Hepatocyte (in vitro differentiated cells): ENCODE results near the gene URM1. TPM values are rescaled to one million over a fixed set of nuclear protein-coding genes. Genes with fewer than 3 reads are reported as not detected.

ENCODE experiments used
- DNase-seq: peaks from one replicate; pipeline ENCODE4 v3.0.0-alpha.2; 2016; ENCODE audit warnings: low spot score
- H2AFZ ChIP-seq: fragments of 200-600 bp; sonication (generic); 2 replicates; pipeline ENCODE4 v1.6.0; 2016; ENCODE audit warnings: antibody characterized with exemption, mild to moderate bottlenecking
- H3K27ac ChIP-seq: fragments of 200-600 bp; sonication (generic); 2 replicates; pipeline ENCODE4 v1.5.1; 2016; ENCODE audit warnings: mild to moderate bottlenecking
- H3K27me3 ChIP-seq: fragments of 200-600 bp; sonication (generic); 2 replicates; pipeline ENCODE4 v1.6.1; 2016
- H3K36me3 ChIP-seq: fragments of 200-600 bp; sonication (generic); replicated peaks from 2 replicates; pipeline ENCODE4 v1.5.1; 2016; ENCODE audit warnings: low read depth; ENCODE audit not compliant: insufficient read depth
- H3K4me1 ChIP-seq: fragments of 200-600 bp; sonication (generic); 2 replicates; pipeline ENCODE4 v1.5.1; 2016; ENCODE audit warnings: mild to moderate bottlenecking, moderate library complexity; ENCODE audit not compliant: insufficient read depth
- H3K4me2 ChIP-seq: fragments of 200-600 bp; sonication (generic); 2 replicates; pipeline ENCODE4 v1.6.0; 2016
- H3K4me3 ChIP-seq: fragments of 200-600 bp; sonication (generic); 2 replicates; pipeline ENCODE4 v1.5.1; 2016; ENCODE audit warnings: mild to moderate bottlenecking
- H3K79me2 ChIP-seq: fragments of 200-600 bp; sonication (generic); 2 replicates; pipeline ENCODE4 v1.6.0; 2017; ENCODE audit warnings: mild to moderate bottlenecking
- H3K9me2 ChIP-seq: fragments of 200-600 bp; sonication (generic); replicated peaks from 2 replicates; pipeline ENCODE4 v1.6.0; 2017; ENCODE audit warnings: mild to moderate bottlenecking; ENCODE audit not compliant: insufficient read depth
- H3K9me3 ChIP-seq: fragments of 200-600 bp; sonication (generic); 2 replicates; pipeline ENCODE4 v1.5.1; 2016; ENCODE audit warnings: low read depth, mild to moderate bottlenecking
- H4K20me1 ChIP-seq: fragments of 200-600 bp; sonication (generic); 2 replicates; pipeline ENCODE4 v1.6.0; 2016; ENCODE audit warnings: mild to moderate bottlenecking; ENCODE audit not compliant: insufficient read depth, poor library complexity, severe bottlenecking
- CTCF ChIP-seq: fragments of 200-600 bp; sonication (generic); IDR thresholded peaks from 2 replicates; pipeline ENCODE4 v1.5.1; 2016; ENCODE audit warnings: antibody characterized with exemption, mild to moderate bottlenecking; ENCODE audit not compliant: poor library complexity
- EZH2 ChIP-seq: fragments of 200-600 bp; sonication (generic); IDR thresholded peaks from 2 replicates; pipeline ENCODE4 v1.6.1; 2016; ENCODE audit warnings: antibody characterized with exemption, mild to moderate bottlenecking, borderline replicate concordance
- EZH2phosphoT487 ChIP-seq: fragments of 200-600 bp; sonication (generic); IDR thresholded peaks from one replicate; pipeline ENCODE4 v1.6.1; 2018; ENCODE audit warnings: antibody characterized with exemption, mild to moderate bottlenecking, low read depth, moderate library complexity; ENCODE audit not compliant: unreplicated experiment, severe bottlenecking
- WGBS: methylation state at CpG from one replicate; pipeline ENCODE4 v1.1.6; 2016; ENCODE audit warnings: low lambda C conversion rate; ENCODE audit errors: missing lambda C conversion rate; 5-methylcytosine and 5-hydroxymethylcytosine counted together
- polyA plus RNA-seq: library from polyadenylated mRNA; unstranded; fragments of >200 nt; fragmentation: Nextera tagmentation; extraction: Ambion mirVana; gene quantifications from 2 replicates; pipeline ENCODE4 v1.2.1, GENCODE V29; 2016
- total RNA-seq: library from RNA; depleted of rRNA; stranded (reverse); fragments of >200 nt; gene quantifications from 2 replicates; pipeline ENCODE4 v1.2.3, GENCODE V29; 2014

The URM1 gene
- total and polyA plus RNA-seq, 2 experiments from 2014 or later, result 32.7 to 55.7 TPM

- H3K79me2 ChIP-seq, result peaks cover 69% of the 10 kb centered on the region
- DNase-seq, result no peak
- no peaks in the 10 kb centered on the region for H3K9me3 ChIP-seq
Observed at GRCh38 chr9:128374221-128374675, 3.1 kb downstream of the URM1 start.

DNA sequence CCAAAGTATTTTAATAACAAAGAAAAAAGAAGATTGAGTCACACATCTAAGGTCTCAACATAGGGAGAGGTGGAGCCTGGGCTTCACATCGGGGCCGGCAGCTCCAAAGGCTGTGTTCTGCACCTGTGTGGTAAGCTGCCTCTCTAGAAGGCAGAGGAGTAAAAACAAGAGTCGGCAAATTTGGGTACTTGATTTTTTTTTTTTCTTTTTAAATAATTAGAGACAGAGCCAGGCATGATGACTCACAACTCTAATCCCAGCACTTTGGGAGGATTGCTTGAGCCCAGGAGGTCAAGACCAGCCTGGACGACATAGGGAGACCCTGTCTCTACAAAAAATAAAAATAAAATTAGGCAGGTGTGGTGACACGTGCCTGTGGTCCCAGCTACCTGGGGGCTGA is 4.7 kb downstream of the URM1 start:
- H3K4me1 ChIP-seq, result no peaks in the 10 kb centered on the region
- peaks cover 61% of the 10 kb centered on the region for H3K79me2 ChIP-seq
- no peaks in the 10 kb centered on the region for H3K36me3 ChIP-seq
- peaks cover 6% of the 10 kb centered on the region for H4K20me1 ChIP-seq
- no peaks in the 10 kb centered on the region for H3K27me3 ChIP-seq
- no peak overlapping the region for H3K27ac ChIP-seq
- no peak overlapping the region for H3K4me3 ChIP-seq
- no peak overlapping the region for H3K4me2 ChIP-seq
- DNase-seq, result no peak
- no peak for TF ChIP-seq EZH2phosphoT487
- no peak for TF ChIP-seq CTCF
- TF ChIP-seq EZH2, result no peak
- H3K9me3 ChIP-seq, result no peaks in the 10 kb centered on the region
- no peaks in the 10 kb centered on the region for H3K9me2 ChIP-seq
- WGBS, result 79% methylated on average over 5 of the region's 5 CpGs
- no peak overlapping the region for H2AFZ ChIP-seq

More at GRCh38 chr9:128374221-128374675, 3.1 kb downstream of the URM1 start:
- peaks cover 7% of the 10 kb centered on the region for H3K4me1 ChIP-seq
- H3K27ac ChIP-seq, result no peak overlapping the region
- 96% methylated on average over 9 of the region's 9 CpGs for WGBS
- H3K4me2 ChIP-seq, result no peak overlapping the region
- H3K4me3 ChIP-seq, result no peak overlapping the region
- peaks cover 6% of the 10 kb centered on the region for H4K20me1 ChIP-seq
- H3K27me3 ChIP-seq, result no peaks in the 10 kb centered on the region
- TF ChIP-seq EZH2 (no peak), CTCF (no peak), EZH2phosphoT487 (no peak)
- no peaks in the 10 kb centered on the region for H3K9me2 ChIP-seq
- H3K36me3 ChIP-seq, result no peaks in the 10 kb centered on the region
- H2AFZ ChIP-seq, result no peak overlapping the region

DNA sequence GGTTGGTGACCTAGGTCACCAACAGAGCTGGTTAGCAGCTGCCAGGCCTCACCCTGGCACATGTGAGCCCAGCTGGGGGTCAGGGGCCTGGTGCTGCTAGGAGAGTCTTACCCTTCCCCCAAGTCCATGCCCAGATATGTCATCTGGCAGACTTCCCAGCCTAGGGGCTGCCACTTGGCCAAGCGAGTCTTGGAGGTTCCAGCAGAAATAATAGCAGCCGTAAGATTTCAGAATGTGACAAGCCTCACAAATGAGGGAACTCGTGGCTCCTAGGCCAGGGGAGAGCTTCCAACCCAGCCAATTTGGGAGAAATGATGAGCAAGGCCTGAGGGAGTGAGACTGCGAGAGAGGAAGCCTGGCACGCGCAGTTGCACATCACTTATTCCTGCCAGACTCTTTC is 11.1 kb downstream of the URM1 start:
- Histone ChIP-seq H3K36me3 (no peaks in the 10 kb centered on the region), H4K20me1 (no peaks in the 10 kb centered on the region), H3K27me3 (no peaks in the 10 kb centered on the region), H2AFZ (no peak overlapping the region), H3K4me2 (no peak overlapping the region), H3K4me3 (no peak overlapping the region), H3K9me2 (no peaks in the 10 kb centered on the region), H3K79me2 (peaks cover 3% of the 10 kb centered on the region), H3K9me3 (no peaks in the 10 kb centered on the region), H3K27ac (no peak overlapping the region), H3K4me1 (no peaks in the 10 kb centered on the region)
- TF ChIP-seq EZH2 (no peak), EZH2phosphoT487 (no peak), CTCF (no peak)
- 87% methylated on average over 6 of the region's 6 CpGs for WGBS
- DNase-seq, result no peak
